Mesendoderm (in vitro differentiated cells): Measurements from ENCODE around the gene HECA.
A peak's percentile ranks its signal among the peaks of the same experiment; 100 is the strongest.
"Not testable (repeated sequence)": the region's sequence is repeated elsewhere in the genome, so short reads cannot be mapped to it uniquely, and the experiment has no call there.

Experiments used
- DNase-seq: peaks from one replicate; pipeline ENCODE4 v3.0.0; 2013
- H2AK5ac ChIP-seq: 2 replicates; pipeline ENCODE4 v1.6.1; 2013; ENCODE audit warnings: low read length, inconsistent platforms
- H2BK120ac ChIP-seq: 2 replicates; pipeline ENCODE4 v1.6.1; 2013; ENCODE audit warnings: low read depth, mild to moderate bottlenecking, low read length, moderate library complexity, mixed read lengths
- H2BK15ac ChIP-seq: replicated peaks from 2 replicates; pipeline ENCODE4 v1.6.1; 2013; ENCODE audit warnings: low read depth, mild to moderate bottlenecking, moderate library complexity
- H2BK5ac ChIP-seq: 2 replicates; pipeline ENCODE4 v1.6.1; 2013; ENCODE audit warnings: low read length, inconsistent platforms
- H3K18ac ChIP-seq: 2 replicates; pipeline ENCODE4 v1.6.1; 2013; ENCODE audit warnings: mild to moderate bottlenecking, low read length, mixed read lengths
- H3K23ac ChIP-seq: one replicate; pipeline ENCODE4 v1.6.1; 2013; ENCODE audit warnings: low read length
- H3K27ac ChIP-seq: 2 replicates; pipeline ENCODE4 v1.5.1; 2013; ENCODE audit warnings: low read depth, mild to moderate bottlenecking, inconsistent platforms, low read length, moderate library complexity
- H3K27me3 ChIP-seq: 2 replicates; pipeline ENCODE4 v1.6.1; 2013; ENCODE audit warnings: low read length, control low read depth, mild to moderate bottlenecking, inconsistent platforms; ENCODE audit not compliant: insufficient read depth, poor library complexity
- H3K36me3 ChIP-seq: 2 replicates; pipeline ENCODE4 v1.6.1; 2013; ENCODE audit warnings: low read length, inconsistent platforms; ENCODE audit not compliant: control insufficient read depth, insufficient read depth
- H3K4ac ChIP-seq: one replicate; pipeline ENCODE4 v1.6.1; 2013; ENCODE audit warnings: low read depth, mild to moderate bottlenecking, low read length, moderate library complexity
- H3K4me1 ChIP-seq: 2 replicates; pipeline ENCODE4 v1.6.1; 2013; ENCODE audit warnings: low read depth, low read length, inconsistent platforms; ENCODE audit not compliant: control insufficient read depth
- H3K4me2 ChIP-seq: 2 replicates; pipeline ENCODE4 v1.6.1; 2013; ENCODE audit warnings: low read length
- H3K4me3 ChIP-seq: 2 replicates; pipeline ENCODE4 v1.5.1; 2013; ENCODE audit warnings: mild to moderate bottlenecking, low read length
- H3K56ac ChIP-seq: one replicate; pipeline ENCODE4 v1.6.1; 2013; ENCODE audit warnings: low read length
- H3K79me1 ChIP-seq: 2 replicates; pipeline ENCODE4 v1.6.1; 2013; ENCODE audit warnings: low read length, inconsistent platforms
- H3K79me2 ChIP-seq: 2 replicates; pipeline ENCODE4 v1.6.1; 2013; ENCODE audit warnings: mild to moderate bottlenecking, low read length; ENCODE audit not compliant: control insufficient read depth, insufficient read depth
- H3K9ac ChIP-seq: 2 replicates; pipeline ENCODE4 v1.6.1; 2013; ENCODE audit warnings: low read length, inconsistent platforms
- H4K5ac ChIP-seq: one replicate; pipeline ENCODE4 v1.6.1; 2013; ENCODE audit warnings: low read length
- H4K8ac ChIP-seq: one replicate; pipeline ENCODE4 v1.6.1; 2013; ENCODE audit warnings: low read depth, mild to moderate bottlenecking, control low read depth, low read length, moderate library complexity
- WGBS: extraction: QIAGEN DNeasy Blood & Tissue Kit; methylation state at CpG from one replicate; pipeline ENCODE4 v1.1.7; 2013; ENCODE audit warnings: low lambda C conversion rate, missing lambda C conversion rate; ENCODE audit not compliant: insufficient coverage; ENCODE audit errors: extremely low coverage; 5-methylcytosine and 5-hydroxymethylcytosine counted together

The HECA gene

DNA sequence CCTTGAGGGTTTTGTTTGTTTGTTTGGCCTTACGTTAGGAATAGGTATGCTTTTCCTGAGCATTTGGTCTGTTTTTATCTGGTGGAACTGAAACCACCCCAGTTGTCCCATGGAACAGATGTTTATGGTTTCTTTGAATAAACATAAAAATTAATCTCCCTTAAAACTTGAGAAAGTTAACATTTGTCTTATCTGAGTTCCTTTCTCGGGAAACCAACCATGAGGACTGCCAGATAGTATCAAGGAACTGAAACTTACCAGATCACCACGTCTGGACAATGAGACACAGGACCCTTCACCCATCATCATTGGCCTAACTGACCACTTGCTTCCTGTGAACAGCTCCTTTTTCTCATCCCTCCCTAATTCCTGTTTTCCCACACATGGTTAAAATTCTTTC lies 15.3 kb upstream of the HECA start:
- no peak overlapping the region for H3K56ac ChIP-seq

DNA sequence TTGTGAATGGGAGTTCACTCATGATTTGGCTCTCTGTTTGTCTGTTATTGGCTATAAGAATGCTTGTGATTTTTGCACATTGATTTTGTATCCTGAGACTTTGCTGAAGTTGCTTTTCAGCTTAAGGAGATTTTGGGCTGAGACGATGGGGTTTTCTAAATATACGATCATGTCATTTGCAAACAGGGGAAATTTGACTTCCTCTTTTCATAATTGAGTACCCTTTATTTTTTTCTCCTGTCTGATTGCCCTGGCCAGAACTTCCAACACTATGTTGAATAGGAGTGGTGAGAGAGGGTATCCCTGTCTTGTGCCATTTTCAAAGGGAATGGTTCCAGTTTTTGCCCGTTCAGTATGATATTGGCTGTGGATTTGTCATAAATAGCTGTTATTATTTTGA lies 12.1 kb upstream of the HECA start:
- H3K4me1 ChIP-seq, H3K79me1 ChIP-seq, H3K79me2 ChIP-seq, H3K4ac ChIP-seq, H4K5ac ChIP-seq, H3K4me3 ChIP-seq, H3K9ac ChIP-seq, H3K27me3 ChIP-seq, H3K36me3 ChIP-seq, H3K23ac ChIP-seq, H3K56ac ChIP-seq, H2BK15ac ChIP-seq, H2AK5ac ChIP-seq, H3K4me2 ChIP-seq, H2BK5ac ChIP-seq, H2BK120ac ChIP-seq, H3K27ac ChIP-seq, H3K18ac ChIP-seq, DNase-seq, H4K8ac ChIP-seq: not testable (repeated sequence)
- no CpG with 5 or more reads among the region's 3 CpGs for WGBS

More for the DNA sequence above, 15.3 kb upstream of the HECA start:
- Histone ChIP-seq H3K27me3 (no peaks in the 10 kb centered on the region), H3K4me3 (no peak overlapping the region), H3K4ac (no peak overlapping the region), H3K27ac (no peak overlapping the region), H4K5ac (no peak overlapping the region), H3K23ac (no peak overlapping the region), H2BK120ac (no peak overlapping the region), H2BK15ac (no peak overlapping the region), H2AK5ac (no peak overlapping the region), H3K18ac (no peak overlapping the region), H3K79me1 (no peaks in the 10 kb centered on the region), H3K79me2 (no peaks in the 10 kb centered on the region), H3K4me1 (no peaks in the 10 kb centered on the region), H3K36me3 (no peaks in the 10 kb centered on the region), H3K4me2 (no peak overlapping the region), H2BK5ac (no peak overlapping the region), H3K9ac (no peak overlapping the region), H4K8ac (no peak overlapping the region)
- peak; percentile 10 for DNase-seq
- no CpG with 5 or more reads among the region's 3 CpGs for WGBS

DNA sequence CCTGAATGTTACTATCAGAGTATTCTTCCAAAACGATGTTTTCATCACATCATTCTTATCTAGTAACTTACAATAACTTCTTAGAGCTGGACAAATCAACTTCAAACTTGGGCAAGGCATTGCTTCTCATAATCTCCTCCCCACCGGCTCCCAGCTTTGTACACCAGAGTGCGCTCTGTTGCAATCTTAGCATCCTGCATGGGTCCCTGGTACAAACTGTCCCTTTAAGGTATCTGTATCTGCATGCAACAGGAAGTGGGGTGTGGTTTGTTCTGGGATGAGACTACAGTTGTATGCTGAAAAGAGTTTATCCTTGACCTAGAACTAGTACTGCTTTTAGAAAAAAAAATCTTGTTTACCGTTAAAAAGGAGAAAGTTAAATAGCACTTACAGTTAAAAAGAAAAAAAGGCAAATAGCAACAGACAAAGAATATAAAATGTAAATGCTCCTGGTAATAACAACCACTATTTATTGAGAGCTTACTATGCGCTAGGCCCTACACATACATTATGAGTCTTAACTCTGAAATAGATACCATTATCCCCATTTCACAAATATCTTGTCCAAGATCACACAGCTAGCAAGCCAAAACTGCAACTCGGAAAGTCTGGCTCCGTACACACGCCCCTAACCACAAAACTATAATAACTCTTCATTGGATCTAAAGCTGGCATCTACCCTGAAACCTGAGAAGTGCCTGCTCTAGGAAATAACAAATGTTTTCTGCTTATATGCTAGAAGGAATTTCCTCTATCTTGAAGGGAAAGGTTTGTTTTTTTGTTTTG lies 9.8 kb upstream of the HECA start:
- Histone ChIP-seq H3K27ac (no peak overlapping the region), H2BK120ac (no peak overlapping the region), H3K79me2 (no peaks in the 10 kb centered on the region), H4K8ac (no peak overlapping the region), H3K18ac (no peak overlapping the region), H3K4me2 (no peak overlapping the region), H3K4ac (no peak overlapping the region), H3K23ac (no peak overlapping the region), H3K27me3 (no peaks in the 10 kb centered on the region), H4K5ac (no peak overlapping the region), H2AK5ac (no peak overlapping the region), H3K9ac (no peak overlapping the region), H3K56ac (no peak overlapping the region), H2BK15ac (no peak overlapping the region), H3K4me3 (no peak overlapping the region), H2BK5ac (no peak overlapping the region), H3K4me1 (no peaks in the 10 kb centered on the region), H3K36me3 (no peaks in the 10 kb centered on the region), H3K79me1 (no peaks in the 10 kb centered on the region)
- DNase-seq = peak; percentile 76
- WGBS = no CpG with 5 or more reads among the region's 8 CpGs

DNA sequence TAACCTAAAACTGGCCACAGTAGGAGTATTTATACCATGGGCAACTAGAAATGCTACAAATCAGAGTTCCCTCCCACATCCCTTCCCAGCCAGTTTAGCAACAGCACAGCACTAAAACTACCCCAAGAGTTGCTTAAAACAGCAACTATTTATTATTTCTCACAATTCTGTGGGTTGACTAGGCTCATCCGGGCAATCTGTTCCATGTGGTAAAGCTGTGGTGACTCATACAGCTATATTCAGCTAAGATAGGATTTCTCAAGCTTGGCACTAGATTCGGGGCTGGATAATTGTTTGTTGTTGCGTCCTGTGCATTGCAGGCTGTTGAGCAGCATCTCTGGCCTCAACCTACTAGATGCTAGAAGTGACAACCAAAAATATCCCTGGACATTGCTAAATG lies 8.6 kb upstream of the HECA start:
- H3K79me1 ChIP-seq = no peaks in the 10 kb centered on the region
- H3K23ac ChIP-seq = no peak overlapping the region
- no peak overlapping the region for H2BK120ac ChIP-seq
- H3K36me3 ChIP-seq = no peaks in the 10 kb centered on the region
- no peak overlapping the region for H3K9ac ChIP-seq
- no peak overlapping the region for H4K5ac ChIP-seq
- H3K4me2 ChIP-seq = no peak overlapping the region
- H4K8ac ChIP-seq = no peak overlapping the region
- H3K18ac ChIP-seq = no peak overlapping the region
- no peak overlapping the region for H3K56ac ChIP-seq
- no peak for DNase-seq
- H3K27me3 ChIP-seq = no peaks in the 10 kb centered on the region
- no CpG with 5 or more reads among the region's 3 CpGs for WGBS
- no peak overlapping the region for H2BK15ac ChIP-seq
- H3K27ac ChIP-seq = no peak overlapping the region
- H3K4me1 ChIP-seq = no peaks in the 10 kb centered on the region
- H3K4ac ChIP-seq = no peak overlapping the region
- no peak overlapping the region for H3K4me3 ChIP-seq
- no peak overlapping the region for H2AK5ac ChIP-seq
- no peaks in the 10 kb centered on the region for H3K79me2 ChIP-seq
- no peak overlapping the region for H2BK5ac ChIP-seq

DNA sequence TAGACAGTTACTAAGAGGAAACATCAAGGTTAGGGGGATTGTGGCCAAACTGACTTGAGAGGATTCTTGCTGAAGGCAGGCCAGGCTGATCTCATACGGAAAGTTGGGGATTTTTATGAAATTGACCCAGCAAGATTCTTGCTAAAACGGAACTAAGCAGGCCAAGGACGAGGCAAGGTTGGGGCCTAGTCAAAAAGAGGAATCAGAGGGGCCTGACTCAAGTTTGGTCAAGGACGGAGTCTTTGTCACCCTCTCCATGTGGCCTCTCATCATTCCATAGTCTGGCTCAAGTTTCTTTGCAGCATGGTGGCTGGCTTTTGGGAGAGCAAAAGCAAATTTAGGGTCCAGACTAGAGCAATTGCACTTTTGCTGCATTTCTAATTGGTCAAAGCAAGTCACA lies 7.9 kb upstream of the HECA start:
- WGBS = no CpG with 5 or more reads among the region's 4 CpGs
- H3K4me3 ChIP-seq = no peak overlapping the region

DNA sequence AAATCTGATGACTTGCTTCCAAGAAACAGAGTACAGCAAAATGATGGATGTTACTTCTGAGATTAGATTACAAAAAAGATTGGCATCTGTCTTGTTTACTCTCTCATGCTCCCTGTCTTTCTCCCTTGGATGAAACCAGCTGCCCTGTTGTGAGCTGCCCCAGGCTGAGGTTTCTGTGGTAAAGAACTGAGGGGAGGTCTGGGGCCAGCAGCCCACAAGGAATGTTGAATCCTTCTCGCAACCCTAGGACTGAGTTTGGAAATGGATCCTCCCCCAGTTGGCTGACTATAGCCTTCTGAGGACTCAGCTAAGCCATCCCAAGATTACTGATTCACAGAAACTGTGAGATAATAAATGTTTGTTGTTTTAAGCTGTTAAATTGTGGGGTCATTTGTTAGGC lies 5.6 kb upstream of the HECA start:
- Histone ChIP-seq H3K79me2 (no peaks in the 10 kb centered on the region), H3K27ac (no peak overlapping the region), H2AK5ac (no peak overlapping the region), H3K18ac (no peak overlapping the region), H3K9ac (no peak overlapping the region), H3K4me2 (no peak overlapping the region), H3K79me1 (no peaks in the 10 kb centered on the region), H3K36me3 (no peaks in the 10 kb centered on the region), H2BK120ac (no peak overlapping the region), H3K27me3 (no peaks in the 10 kb centered on the region), H3K4ac (no peak overlapping the region), H3K4me1 (no peaks in the 10 kb centered on the region), H2BK15ac (no peak overlapping the region), H3K23ac (no peak overlapping the region), H4K5ac (no peak overlapping the region), H4K8ac (no peak overlapping the region), H3K4me3 (no peak overlapping the region), H2BK5ac (no peak overlapping the region), H3K56ac (no peak overlapping the region)
- WGBS = no CpG with 5 or more reads among the region's 1 CpG
- no peak for DNase-seq

More for the DNA sequence above, 7.9 kb upstream of the HECA start:
- no peak overlapping the region for H4K8ac ChIP-seq
- no peak overlapping the region for H3K27ac ChIP-seq
- DNase-seq = no peak
- H2BK15ac ChIP-seq = no peak overlapping the region
- no peak overlapping the region for H2BK120ac ChIP-seq
- H4K5ac ChIP-seq = no peak overlapping the region
- no peak overlapping the region for H3K18ac ChIP-seq
- no peak overlapping the region for H2AK5ac ChIP-seq
- H3K36me3 ChIP-seq = no peaks in the 10 kb centered on the region
- H3K23ac ChIP-seq = no peak overlapping the region
- no peak overlapping the region for H2BK5ac ChIP-seq
- no peaks in the 10 kb centered on the region for H3K27me3 ChIP-seq
- H3K4ac ChIP-seq = no peak overlapping the region
- H3K4me2 ChIP-seq = no peak overlapping the region
- H3K4me1 ChIP-seq = no peaks in the 10 kb centered on the region
- H3K79me2 ChIP-seq = no peaks in the 10 kb centered on the region
- no peak overlapping the region for H3K56ac ChIP-seq
- H3K9ac ChIP-seq = no peak overlapping the region
- no peaks in the 10 kb centered on the region for H3K79me1 ChIP-seq
